Smooth muscle cell (in vitro differentiated cells): ENCODE measurements around the gene CDRT4. TPM values are rescaled to one million over a fixed set of nuclear protein-coding genes. Genes with fewer than 3 reads are reported as not detected.

ENCODE experiments used
- DNase-seq: peaks from one replicate; lab custom pipeline; 2025; ENCODE audit not compliant: unreplicated experiment; lab: John Stamatoyannopoulos, UW
- H2AFZ ChIP-seq: fragments of 200-600 bp; sonication (generic); 2 replicates; pipeline ENCODE4 v1.6.0; 2016; ENCODE audit warnings: antibody characterized with exemption, low read depth, mild to moderate bottlenecking
- H3F3A ChIP-seq: fragments of 200-600 bp; sonication (generic); 2 replicates; pipeline ENCODE4 v1.6.0; 2017; ENCODE audit warnings: antibody characterized with exemption, low read depth
- H3K27ac ChIP-seq: fragments of 200-600 bp; sonication (generic); 2 replicates; pipeline ENCODE4 v1.5.1; 2016; ENCODE audit warnings: low read depth, mild to moderate bottlenecking
- H3K27me3 ChIP-seq: fragments of 200-600 bp; sonication (generic); 2 replicates; pipeline ENCODE4 v1.6.1; 2016; ENCODE audit warnings: low read depth, mild to moderate bottlenecking
- H3K36me3 ChIP-seq: fragments of 200-600 bp; sonication (generic); 2 replicates; pipeline ENCODE4 v1.5.1; 2016; ENCODE audit warnings: low read depth
- H3K4me1 ChIP-seq: fragments of 200-600 bp; sonication (generic); 2 replicates; pipeline ENCODE4 v1.5.1; 2016; ENCODE audit warnings: low read depth
- H3K4me2 ChIP-seq: fragments of 200-600 bp; sonication (generic); 2 replicates; pipeline ENCODE4 v1.6.0; 2016; ENCODE audit warnings: mild to moderate bottlenecking
- H3K4me3 ChIP-seq: fragments of 200-600 bp; sonication (generic); 2 replicates; pipeline ENCODE4 v1.5.1; 2016; ENCODE audit warnings: mild to moderate bottlenecking
- H3K79me2 ChIP-seq: fragments of 200-600 bp; sonication (generic); 2 replicates; pipeline ENCODE4 v1.6.0; 2016; ENCODE audit warnings: low read depth, mild to moderate bottlenecking
- H3K9ac ChIP-seq: fragments of 200-600 bp; sonication (generic); 2 replicates; pipeline ENCODE4 v1.6.0; 2016; ENCODE audit warnings: low read depth
- H3K9me3 ChIP-seq: fragments of 200-600 bp; sonication (generic); replicated peaks from 2 replicates; pipeline ENCODE4 v1.5.1; 2016; ENCODE audit warnings: low read depth
- H4K20me1 ChIP-seq: fragments of 200-600 bp; sonication (generic); 2 replicates; pipeline ENCODE4 v1.6.0; 2016; ENCODE audit warnings: low read depth
- CTCF ChIP-seq: fragments of 200-600 bp; sonication (generic); IDR thresholded peaks from 2 replicates; pipeline ENCODE4 v1.5.1; 2017; ENCODE audit warnings: borderline replicate concordance, mild to moderate bottlenecking, antibody characterized with exemption; ENCODE audit not compliant: insufficient read depth, poor library complexity, severe bottlenecking
- WGBS: methylation state at CpG from one replicate; pipeline ENCODE4 v1.1.7; 2016; ENCODE audit warnings: low lambda C conversion rate; 5-methylcytosine and 5-hydroxymethylcytosine counted together
- polyA plus RNA-seq: library from polyadenylated mRNA; unstranded; fragments of >200 nt; fragmentation: Nextera tagmentation; extraction: Ambion mirVana; gene quantifications from 2 replicates; pipeline ENCODE4 v1.2.1, GENCODE V29; 2016
- total RNA-seq: library from RNA; depleted of rRNA; stranded (reverse); fragments of >200 nt; gene quantifications from 2 replicates; pipeline ENCODE4 v1.2.3, GENCODE V29; 2014

Gene CDRT4
- total and polyA plus RNA-seq, 2 experiments from 2014 or later = 0.45 to 4.2 TPM

DNA sequence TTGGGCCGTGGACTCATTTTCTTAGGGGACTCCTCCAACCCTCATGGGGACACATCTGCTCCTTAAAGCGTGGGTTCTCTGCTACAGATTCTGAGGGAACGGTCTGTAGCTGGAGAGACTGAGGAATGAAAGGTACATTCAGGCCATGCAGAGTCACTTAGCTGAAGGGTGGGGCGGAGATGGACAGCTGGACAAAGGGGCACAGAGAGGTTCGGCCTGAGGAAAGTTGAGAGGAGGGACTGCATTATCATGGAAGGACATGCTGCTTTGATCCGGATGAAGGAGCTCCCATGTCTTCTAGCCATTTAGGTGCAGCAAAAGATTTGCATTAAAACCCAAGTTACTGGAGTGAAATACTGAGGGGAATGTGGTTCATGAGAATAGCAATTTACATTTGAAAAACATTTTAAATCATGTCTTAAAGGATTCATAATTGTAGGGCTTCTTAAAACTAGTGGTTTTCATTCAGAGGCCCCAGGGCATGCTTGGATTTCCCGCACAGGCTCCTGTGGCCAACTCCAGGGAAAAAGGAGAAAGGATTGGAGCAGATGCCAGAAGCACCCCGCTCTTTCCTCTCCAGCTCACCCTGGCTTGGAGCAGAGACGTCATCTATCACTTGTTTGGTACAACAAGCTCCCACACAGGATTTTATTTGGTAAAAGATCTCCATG, 54.2 kb downstream of the CDRT4 start:
- Histone ChIP-seq H3K4me1 (peaks cover 8% of the 10 kb centered on the region), H2AFZ (no peak overlapping the region), H3K27ac (no peak overlapping the region), H3F3A (no peaks in the 10 kb centered on the region), H3K4me2 (no peak overlapping the region), H3K79me2 (no peaks in the 10 kb centered on the region), H3K4me3 (no peak overlapping the region), H3K36me3 (no peaks in the 10 kb centered on the region), H3K27me3 (no peaks in the 10 kb centered on the region), H3K9ac (no peak overlapping the region), H3K9me3 (no peaks in the 10 kb centered on the region), H4K20me1 (no peaks in the 10 kb centered on the region)
- DNase-seq = no peak
- 92% methylated on average over 9 of the region's 9 CpGs for WGBS
- TF ChIP-seq CTCF = no peak

DNA sequence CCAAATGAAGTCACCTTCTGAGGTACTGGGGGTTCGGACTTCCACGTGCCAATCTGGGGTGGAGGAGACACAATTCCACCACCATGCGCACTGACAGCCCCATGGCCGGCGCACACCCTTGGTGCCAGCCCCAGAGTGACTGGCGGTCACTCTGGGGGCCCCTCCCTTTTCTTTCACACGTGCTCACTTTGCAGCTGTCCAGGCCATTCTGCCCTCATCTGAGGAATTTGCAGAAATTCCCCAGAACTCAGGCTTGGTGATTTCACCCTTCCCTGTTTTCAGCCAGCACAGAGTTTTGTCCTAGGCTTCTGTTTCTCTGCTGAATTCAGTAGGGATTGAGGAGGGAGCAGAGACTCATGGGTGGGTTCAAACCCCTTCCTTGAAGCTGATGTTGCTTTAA, 54.8 kb downstream of the CDRT4 start:
- Histone ChIP-seq H3F3A (no peaks in the 10 kb centered on the region), H4K20me1 (no peaks in the 10 kb centered on the region), H3K36me3 (no peaks in the 10 kb centered on the region), H3K9me3 (no peaks in the 10 kb centered on the region), H3K4me1 (peaks cover 8% of the 10 kb centered on the region), H3K9ac (no peak overlapping the region), H3K27me3 (no peaks in the 10 kb centered on the region), H2AFZ (no peak overlapping the region), H3K4me2 (no peak overlapping the region), H3K79me2 (no peaks in the 10 kb centered on the region), H3K4me3 (no peak overlapping the region), H3K27ac (no peak overlapping the region)
- DNase-seq = no peak
- WGBS = 84% methylated on average over 7 of the region's 7 CpGs
- TF ChIP-seq CTCF = no peak

DNA sequence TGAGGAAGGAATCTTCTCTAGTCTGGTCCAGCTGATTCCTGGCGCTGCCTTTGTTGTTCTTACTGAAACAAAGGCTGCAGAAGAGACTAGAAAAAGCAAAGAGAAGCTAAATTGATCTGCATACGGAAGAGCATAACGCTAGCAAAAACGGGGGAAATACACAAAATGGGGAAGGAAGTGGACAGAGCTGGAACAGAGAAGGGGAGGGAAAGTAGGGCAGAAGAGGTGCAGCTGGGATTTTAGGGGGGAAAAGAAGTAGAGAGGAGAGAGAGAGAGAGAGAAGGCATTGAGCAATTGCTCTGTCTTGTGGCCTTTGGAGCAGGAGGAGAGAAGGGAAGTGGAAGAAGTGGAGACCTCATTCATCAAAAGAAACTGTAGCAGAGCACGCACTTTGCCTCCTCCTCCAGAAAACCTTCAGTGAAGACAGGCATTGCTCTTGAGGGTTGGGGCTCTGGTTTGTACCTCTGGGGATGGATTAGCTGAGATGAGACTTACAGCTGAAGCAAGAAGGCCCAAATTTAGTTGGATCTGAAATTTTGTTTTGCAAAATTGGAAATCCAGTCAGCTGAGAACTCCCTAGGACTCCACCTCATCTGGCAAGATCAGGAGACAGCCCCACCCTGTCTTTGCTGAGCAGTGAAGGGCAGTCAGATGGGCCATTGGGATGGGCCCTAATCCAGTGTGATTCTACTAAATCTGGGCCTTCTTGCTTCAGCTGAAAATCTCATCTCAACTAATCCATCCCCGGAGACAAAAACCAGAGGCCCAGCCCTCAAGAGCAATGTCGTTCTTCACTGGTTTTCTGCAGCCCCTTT, 55.8 kb downstream of the CDRT4 start:
- DNase-seq = no peak
- Histone ChIP-seq H3K4me2 (no peak overlapping the region), H3K27ac (no peak overlapping the region), H3F3A (no peaks in the 10 kb centered on the region), H3K9me3 (no peaks in the 10 kb centered on the region), H3K36me3 (no peaks in the 10 kb centered on the region), H3K27me3 (no peaks in the 10 kb centered on the region), H4K20me1 (no peaks in the 10 kb centered on the region), H2AFZ (no peak overlapping the region), H3K9ac (no peak overlapping the region), H3K79me2 (no peaks in the 10 kb centered on the region), H3K4me3 (no peak overlapping the region), H3K4me1 (peaks cover 8% of the 10 kb centered on the region)
- WGBS = 76% methylated on average over 7 of the region's 7 CpGs
- no peak for TF ChIP-seq CTCF
